ENCODE data around the gene ECHDC3.

DNA sequence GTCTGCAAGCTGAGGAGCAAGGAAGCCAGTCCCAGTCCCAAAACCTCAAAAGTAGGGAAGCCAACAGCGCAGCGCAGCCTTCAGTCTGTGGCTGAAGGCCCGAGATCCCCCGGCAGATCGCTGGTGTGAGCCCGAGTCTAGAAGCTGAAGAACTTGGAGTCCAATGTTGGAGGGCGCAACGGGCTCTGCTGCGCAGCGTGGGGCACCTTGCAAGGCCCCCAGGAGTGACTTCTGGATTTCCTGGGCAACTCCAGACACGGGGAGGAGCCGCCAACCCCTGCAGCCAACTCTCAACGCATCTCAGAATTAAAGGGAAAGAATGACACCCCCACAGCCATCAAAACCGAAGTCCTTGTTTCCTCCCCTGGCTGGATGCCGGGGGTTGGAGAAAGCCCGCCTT, 62.2 kb downstream of the ECHDC3 start:
- TF ChIP-seq, protein P1, sequence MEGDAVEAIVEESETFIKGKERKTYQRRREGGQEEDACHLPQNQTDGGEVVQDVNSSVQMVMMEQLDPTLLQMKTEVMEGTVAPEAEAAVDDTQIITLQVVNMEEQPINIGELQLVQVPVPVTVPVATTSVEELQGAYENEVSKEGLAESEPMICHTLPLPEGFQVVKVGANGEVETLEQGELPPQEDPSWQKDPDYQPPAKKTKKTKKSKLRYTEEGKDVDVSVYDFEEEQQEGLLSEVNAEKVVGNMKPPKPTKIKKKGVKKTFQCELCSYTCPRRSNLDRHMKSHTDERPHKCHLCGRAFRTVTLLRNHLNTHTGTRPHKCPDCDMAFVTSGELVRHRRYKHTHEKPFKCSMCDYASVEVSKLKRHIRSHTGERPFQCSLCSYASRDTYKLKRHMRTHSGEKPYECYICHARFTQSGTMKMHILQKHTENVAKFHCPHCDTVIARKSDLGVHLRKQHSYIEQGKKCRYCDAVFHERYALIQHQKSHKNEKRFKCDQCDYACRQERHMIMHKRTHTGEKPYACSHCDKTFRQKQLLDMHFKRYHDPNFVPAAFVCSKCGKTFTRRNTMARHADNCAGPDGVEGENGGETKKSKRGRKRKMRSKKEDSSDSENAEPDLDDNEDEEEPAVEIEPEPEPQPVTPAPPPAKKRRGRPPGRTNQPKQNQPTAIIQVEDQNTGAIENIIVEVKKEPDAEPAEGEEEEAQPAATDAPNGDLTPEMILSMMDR (tag by site-specific recombination; IDR thresholded peaks at IDR 0.05): no peak
- TF ChIP-seq ZNF843 (tag by site-specific recombination; IDR thresholded peaks at IDR 0.05) (no peak), GLI4 (tag by site-specific recombination; IDR thresholded peaks at IDR 0.05) (no peak), ZNF223 (tag by site-specific recombination; IDR thresholded peaks at IDR 0.05) (no peak), ZBTB20 (tag by site-specific recombination; IDR thresholded peaks at IDR 0.05) (no peak), ZNF169 (tag by site-specific recombination; IDR thresholded peaks at IDR 0.05) (no peak), ZBTB17 (tag by site-specific recombination; IDR thresholded peaks at IDR 0.05) (no peak), ZNF175 (tag by site-specific recombination; IDR thresholded peaks at IDR 0.05) (no peak), ZSCAN30 (tag by site-specific recombination; IDR thresholded peaks at IDR 0.05) (no peak), ZNF530 (tag by site-specific recombination; IDR thresholded peaks at IDR 0.05; ENCODE audit: low read depth) (no peak), KLF16 (tag by site-specific recombination; IDR thresholded peaks at IDR 0.05) (no peak)
- TF ChIP-seq, protein P2, sequence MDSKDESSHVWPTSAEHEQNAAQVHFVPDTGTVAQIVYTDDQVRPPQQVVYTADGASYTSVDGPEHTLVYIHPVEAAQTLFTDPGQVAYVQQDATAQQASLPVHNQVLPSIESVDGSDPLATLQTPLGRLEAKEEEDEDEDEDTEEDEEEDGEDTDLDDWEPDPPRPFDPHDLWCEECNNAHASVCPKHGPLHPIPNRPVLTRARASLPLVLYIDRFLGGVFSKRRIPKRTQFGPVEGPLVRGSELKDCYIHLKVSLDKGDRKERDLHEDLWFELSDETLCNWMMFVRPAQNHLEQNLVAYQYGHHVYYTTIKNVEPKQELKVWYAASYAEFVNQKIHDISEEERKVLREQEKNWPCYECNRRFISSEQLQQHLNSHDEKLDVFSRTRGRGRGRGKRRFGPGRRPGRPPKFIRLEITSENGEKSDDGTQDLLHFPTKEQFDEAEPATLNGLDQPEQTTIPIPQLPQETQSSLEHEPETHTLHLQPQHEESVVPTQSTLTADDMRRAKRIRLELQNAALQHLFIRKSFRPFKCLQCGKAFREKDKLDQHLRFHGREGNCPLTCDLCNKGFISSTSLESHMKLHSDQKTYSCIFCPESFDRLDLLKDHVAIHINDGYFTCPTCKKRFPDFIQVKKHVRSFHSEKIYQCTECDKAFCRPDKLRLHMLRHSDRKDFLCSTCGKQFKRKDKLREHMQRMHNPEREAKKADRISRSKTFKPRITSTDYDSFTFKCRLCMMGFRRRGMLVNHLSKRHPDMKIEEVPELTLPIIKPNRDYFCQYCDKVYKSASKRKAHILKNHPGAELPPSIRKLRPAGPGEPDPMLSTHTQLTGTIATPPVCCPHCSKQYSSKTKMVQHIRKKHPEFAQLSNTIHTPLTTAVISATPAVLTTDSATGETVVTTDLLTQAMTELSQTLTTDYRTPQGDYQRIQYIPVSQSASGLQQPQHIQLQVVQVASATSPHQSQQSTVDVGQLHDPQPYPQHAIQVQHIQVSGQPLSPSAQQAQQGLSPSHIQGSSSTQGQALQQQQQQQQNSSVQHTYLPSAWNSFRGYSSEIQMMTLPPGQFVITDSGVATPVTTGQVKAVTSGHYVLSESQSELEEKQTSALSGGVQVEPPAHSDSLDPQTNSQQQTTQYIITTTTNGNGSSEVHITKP (tag by site-specific recombination; IDR thresholded peaks at IDR 0.05): no peak
- TF ChIP-seq, protein P3, sequence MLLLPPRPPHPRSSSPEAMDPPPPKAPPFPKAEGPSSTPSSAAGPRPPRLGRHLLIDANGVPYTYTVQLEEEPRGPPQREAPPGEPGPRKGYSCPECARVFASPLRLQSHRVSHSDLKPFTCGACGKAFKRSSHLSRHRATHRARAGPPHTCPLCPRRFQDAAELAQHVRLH (tag by site-specific recombination; IDR thresholded peaks at IDR 0.05): no peak
- TF ChIP-seq, protein P4, sequence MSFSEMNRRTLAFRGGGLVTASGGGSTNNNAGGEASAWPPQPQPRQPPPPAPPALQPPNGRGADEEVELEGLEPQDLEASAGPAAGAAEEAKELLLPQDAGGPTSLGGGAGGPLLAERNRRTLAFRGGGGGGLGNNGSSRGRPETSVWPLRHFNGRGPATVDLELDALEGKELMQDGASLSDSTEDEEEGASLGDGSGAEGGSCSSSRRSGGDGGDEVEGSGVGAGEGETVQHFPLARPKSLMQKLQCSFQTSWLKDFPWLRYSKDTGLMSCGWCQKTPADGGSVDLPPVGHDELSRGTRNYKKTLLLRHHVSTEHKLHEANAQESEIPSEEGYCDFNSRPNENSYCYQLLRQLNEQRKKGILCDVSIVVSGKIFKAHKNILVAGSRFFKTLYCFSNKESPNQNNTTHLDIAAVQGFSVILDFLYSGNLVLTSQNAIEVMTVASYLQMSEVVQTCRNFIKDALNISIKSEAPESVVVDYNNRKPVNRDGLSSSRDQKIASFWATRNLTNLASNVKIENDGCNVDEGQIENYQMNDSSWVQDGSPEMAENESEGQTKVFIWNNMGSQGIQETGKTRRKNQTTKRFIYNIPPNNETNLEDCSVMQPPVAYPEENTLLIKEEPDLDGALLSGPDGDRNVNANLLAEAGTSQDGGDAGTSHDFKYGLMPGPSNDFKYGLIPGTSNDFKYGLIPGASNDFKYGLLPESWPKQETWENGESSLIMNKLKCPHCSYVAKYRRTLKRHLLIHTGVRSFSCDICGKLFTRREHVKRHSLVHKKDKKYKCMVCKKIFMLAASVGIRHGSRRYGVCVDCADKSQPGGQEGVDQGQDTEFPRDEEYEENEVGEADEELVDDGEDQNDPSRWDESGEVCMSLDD (tag by site-specific recombination; IDR thresholded peaks at IDR 0.05): no peak

Data from HEK293 (cell line).